ENCODE data around the gene TBXAS1.

DNA sequence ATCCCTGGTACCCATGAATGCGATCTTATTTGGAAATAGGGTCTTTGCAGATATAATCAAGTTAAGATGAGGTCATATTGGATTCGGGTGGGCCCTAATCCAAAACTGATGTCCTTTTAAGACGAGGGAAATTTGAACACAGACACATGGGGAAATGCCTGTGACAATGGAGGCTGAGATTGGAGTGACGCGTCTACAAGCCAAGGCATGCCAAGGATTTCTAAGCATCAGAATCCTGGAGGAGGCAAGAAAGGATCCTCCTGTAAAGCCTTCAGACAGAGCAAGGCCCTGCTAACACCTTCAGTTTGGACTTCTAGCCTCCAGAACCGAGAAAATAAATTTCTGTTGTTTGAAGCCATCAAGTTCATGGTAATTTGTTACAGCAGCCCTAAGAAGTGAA lies 215.2 kb downstream of the TBXAS1 start:
- TF ChIP-seq, protein P1, sequence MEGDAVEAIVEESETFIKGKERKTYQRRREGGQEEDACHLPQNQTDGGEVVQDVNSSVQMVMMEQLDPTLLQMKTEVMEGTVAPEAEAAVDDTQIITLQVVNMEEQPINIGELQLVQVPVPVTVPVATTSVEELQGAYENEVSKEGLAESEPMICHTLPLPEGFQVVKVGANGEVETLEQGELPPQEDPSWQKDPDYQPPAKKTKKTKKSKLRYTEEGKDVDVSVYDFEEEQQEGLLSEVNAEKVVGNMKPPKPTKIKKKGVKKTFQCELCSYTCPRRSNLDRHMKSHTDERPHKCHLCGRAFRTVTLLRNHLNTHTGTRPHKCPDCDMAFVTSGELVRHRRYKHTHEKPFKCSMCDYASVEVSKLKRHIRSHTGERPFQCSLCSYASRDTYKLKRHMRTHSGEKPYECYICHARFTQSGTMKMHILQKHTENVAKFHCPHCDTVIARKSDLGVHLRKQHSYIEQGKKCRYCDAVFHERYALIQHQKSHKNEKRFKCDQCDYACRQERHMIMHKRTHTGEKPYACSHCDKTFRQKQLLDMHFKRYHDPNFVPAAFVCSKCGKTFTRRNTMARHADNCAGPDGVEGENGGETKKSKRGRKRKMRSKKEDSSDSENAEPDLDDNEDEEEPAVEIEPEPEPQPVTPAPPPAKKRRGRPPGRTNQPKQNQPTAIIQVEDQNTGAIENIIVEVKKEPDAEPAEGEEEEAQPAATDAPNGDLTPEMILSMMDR (IDR thresholded peaks at IDR 0.05) = no peak
- no peak for TF ChIP-seq POLR2A (IDR thresholded peaks at IDR 0.05)
